Smooth muscle cell (in vitro differentiated cells): ENCODE measurements around the gene SESN1. TPM values are rescaled to one million over a fixed set of nuclear protein-coding genes. Genes with fewer than 3 reads are reported as not detected.
"Not testable (repeated sequence)": the region's sequence is repeated elsewhere in the genome, so short reads cannot be mapped to it uniquely, and the experiment has no call there.

Experiments
- DNase-seq: peaks from one replicate; lab custom pipeline; 2025; ENCODE audit not compliant: unreplicated experiment; lab: John Stamatoyannopoulos, UW
- H2AFZ ChIP-seq: fragments of 200-600 bp; sonication (generic); 2 replicates; pipeline ENCODE4 v1.6.0; 2016; ENCODE audit warnings: antibody characterized with exemption, low read depth, mild to moderate bottlenecking
- H3F3A ChIP-seq: fragments of 200-600 bp; sonication (generic); 2 replicates; pipeline ENCODE4 v1.6.0; 2017; ENCODE audit warnings: antibody characterized with exemption, low read depth
- H3K27ac ChIP-seq: fragments of 200-600 bp; sonication (generic); 2 replicates; pipeline ENCODE4 v1.5.1; 2016; ENCODE audit warnings: low read depth, mild to moderate bottlenecking
- H3K27me3 ChIP-seq: fragments of 200-600 bp; sonication (generic); 2 replicates; pipeline ENCODE4 v1.6.1; 2016; ENCODE audit warnings: low read depth, mild to moderate bottlenecking
- H3K36me3 ChIP-seq: fragments of 200-600 bp; sonication (generic); 2 replicates; pipeline ENCODE4 v1.5.1; 2016; ENCODE audit warnings: low read depth
- H3K4me1 ChIP-seq: fragments of 200-600 bp; sonication (generic); 2 replicates; pipeline ENCODE4 v1.5.1; 2016; ENCODE audit warnings: low read depth
- H3K4me2 ChIP-seq: fragments of 200-600 bp; sonication (generic); 2 replicates; pipeline ENCODE4 v1.6.0; 2016; ENCODE audit warnings: mild to moderate bottlenecking
- H3K4me3 ChIP-seq: fragments of 200-600 bp; sonication (generic); 2 replicates; pipeline ENCODE4 v1.5.1; 2016; ENCODE audit warnings: mild to moderate bottlenecking
- H3K79me2 ChIP-seq: fragments of 200-600 bp; sonication (generic); 2 replicates; pipeline ENCODE4 v1.6.0; 2016; ENCODE audit warnings: low read depth, mild to moderate bottlenecking
- H3K9ac ChIP-seq: fragments of 200-600 bp; sonication (generic); 2 replicates; pipeline ENCODE4 v1.6.0; 2016; ENCODE audit warnings: low read depth
- H3K9me3 ChIP-seq: fragments of 200-600 bp; sonication (generic); replicated peaks from 2 replicates; pipeline ENCODE4 v1.5.1; 2016; ENCODE audit warnings: low read depth
- H4K20me1 ChIP-seq: fragments of 200-600 bp; sonication (generic); 2 replicates; pipeline ENCODE4 v1.6.0; 2016; ENCODE audit warnings: low read depth
- WGBS: methylation state at CpG from one replicate; pipeline ENCODE4 v1.1.7; 2016; ENCODE audit warnings: low lambda C conversion rate; 5-methylcytosine and 5-hydroxymethylcytosine counted together
- polyA plus RNA-seq: library from polyadenylated mRNA; unstranded; fragments of >200 nt; fragmentation: Nextera tagmentation; extraction: Ambion mirVana; gene quantifications from 2 replicates; pipeline ENCODE4 v1.2.1, GENCODE V29; 2016
- total RNA-seq: library from RNA; depleted of rRNA; stranded (reverse); fragments of >200 nt; gene quantifications from 2 replicates; pipeline ENCODE4 v1.2.3, GENCODE V29; 2014
- TF ChIP-seq, protein P1 (sequence below): fragments of 200-600 bp; sonication (generic); IDR thresholded peaks from 2 replicates; pipeline ENCODE4 v1.5.1; 2017; ENCODE audit warnings: borderline replicate concordance, mild to moderate bottlenecking, antibody characterized with exemption; ENCODE audit not compliant: insufficient read depth, poor library complexity, severe bottlenecking

SESN1 gene
- total and polyA plus RNA-seq, 2 experiments from 2014 or later: 24.1 to 38.7 TPM

DNA sequence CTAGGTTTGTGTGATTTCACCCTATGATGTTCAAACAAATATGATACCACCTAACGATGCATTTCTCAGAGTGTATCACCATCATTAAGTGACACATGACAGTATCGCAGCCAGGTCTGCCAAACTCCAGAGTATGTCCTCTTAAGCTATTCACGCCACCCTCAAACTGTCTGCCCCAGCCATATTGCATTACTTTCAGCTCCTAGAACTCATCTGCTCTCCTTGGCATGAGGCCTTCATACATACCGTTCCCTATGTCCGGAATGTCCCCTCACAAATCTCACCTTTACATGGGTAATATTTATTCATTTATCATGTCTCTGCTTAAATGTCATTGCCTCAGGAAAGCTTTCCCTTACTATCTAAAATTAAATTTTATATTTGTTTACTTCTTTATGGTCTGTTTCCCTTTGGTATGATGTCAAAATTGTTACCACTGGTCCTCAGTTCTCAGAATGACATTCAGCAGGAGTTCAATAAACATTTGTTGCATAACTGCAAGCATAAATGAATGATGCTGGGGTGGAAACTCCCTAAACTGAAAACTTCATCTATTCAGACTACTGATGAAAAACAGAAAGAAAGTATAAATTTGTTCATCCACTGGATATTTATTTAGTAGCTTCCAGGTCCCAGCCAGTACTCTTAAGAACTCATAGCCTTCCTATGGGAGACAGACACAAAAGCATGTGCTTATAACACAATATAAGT lies 3.2 kb downstream of the SESN1 start:
- Histone ChIP-seq H3K4me1 (peaks cover 28% of the 10 kb centered on the region), H4K20me1 (peaks cover 16% of the 10 kb centered on the region), H3F3A (no peaks in the 10 kb centered on the region), H3K9ac (no peak overlapping the region), H3K27me3 (no peaks in the 10 kb centered on the region), H3K36me3 (no peaks in the 10 kb centered on the region), H3K4me2 (peak overlapping the region; percentile 99), H2AFZ (no peak overlapping the region), H3K9me3 (no peaks in the 10 kb centered on the region), H3K4me3 (peak overlapping the region; percentile 77), H3K27ac (no peak overlapping the region), H3K79me2 (peaks cover 64% of the 10 kb centered on the region)
- 97% methylated on average over 5 of the region's 5 CpGs for WGBS
- TF ChIP-seq, protein P1, sequence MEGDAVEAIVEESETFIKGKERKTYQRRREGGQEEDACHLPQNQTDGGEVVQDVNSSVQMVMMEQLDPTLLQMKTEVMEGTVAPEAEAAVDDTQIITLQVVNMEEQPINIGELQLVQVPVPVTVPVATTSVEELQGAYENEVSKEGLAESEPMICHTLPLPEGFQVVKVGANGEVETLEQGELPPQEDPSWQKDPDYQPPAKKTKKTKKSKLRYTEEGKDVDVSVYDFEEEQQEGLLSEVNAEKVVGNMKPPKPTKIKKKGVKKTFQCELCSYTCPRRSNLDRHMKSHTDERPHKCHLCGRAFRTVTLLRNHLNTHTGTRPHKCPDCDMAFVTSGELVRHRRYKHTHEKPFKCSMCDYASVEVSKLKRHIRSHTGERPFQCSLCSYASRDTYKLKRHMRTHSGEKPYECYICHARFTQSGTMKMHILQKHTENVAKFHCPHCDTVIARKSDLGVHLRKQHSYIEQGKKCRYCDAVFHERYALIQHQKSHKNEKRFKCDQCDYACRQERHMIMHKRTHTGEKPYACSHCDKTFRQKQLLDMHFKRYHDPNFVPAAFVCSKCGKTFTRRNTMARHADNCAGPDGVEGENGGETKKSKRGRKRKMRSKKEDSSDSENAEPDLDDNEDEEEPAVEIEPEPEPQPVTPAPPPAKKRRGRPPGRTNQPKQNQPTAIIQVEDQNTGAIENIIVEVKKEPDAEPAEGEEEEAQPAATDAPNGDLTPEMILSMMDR: no peak
- DNase-seq: no peak

DNA sequence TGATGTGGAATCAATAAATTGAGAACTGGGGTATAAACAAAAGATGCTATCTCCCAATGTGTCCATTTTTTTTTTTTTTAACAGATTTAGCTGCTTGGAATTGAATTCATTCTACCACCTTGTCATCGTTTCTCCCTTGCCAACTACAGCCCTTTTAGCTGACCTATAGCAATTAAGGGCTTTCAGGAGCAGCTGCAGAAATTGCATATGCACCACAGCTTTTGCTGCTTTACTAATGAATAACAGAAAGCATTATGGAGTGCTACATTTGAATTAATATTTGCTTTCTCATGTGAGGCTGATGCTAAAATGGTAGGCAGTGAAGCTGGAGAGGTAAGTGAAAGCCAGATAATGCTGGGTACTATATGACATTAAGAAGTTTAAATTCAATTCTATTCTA lies 5.7 kb downstream of the SESN1 start:
- 87% methylated on average over 1 of the region's 1 CpG for WGBS
- no peak overlapping the region for H3K9ac ChIP-seq
- H3K4me2 ChIP-seq: no peak overlapping the region
- H3K27me3 ChIP-seq: no peaks in the 10 kb centered on the region
- no peaks in the 10 kb centered on the region for H3K9me3 ChIP-seq
- H4K20me1 ChIP-seq: peaks cover 16% of the 10 kb centered on the region
- H3K4me1 ChIP-seq: peaks cover 21% of the 10 kb centered on the region
- H3K27ac ChIP-seq: no peak overlapping the region
- H2AFZ ChIP-seq: no peak overlapping the region
- no peaks in the 10 kb centered on the region for H3K36me3 ChIP-seq
- H3K4me3 ChIP-seq: no peak overlapping the region
- peaks cover 66% of the 10 kb centered on the region for H3K79me2 ChIP-seq
- DNase-seq: no peak
- H3F3A ChIP-seq: no peaks in the 10 kb centered on the region
- TF ChIP-seq, protein P1: no peak

DNA sequence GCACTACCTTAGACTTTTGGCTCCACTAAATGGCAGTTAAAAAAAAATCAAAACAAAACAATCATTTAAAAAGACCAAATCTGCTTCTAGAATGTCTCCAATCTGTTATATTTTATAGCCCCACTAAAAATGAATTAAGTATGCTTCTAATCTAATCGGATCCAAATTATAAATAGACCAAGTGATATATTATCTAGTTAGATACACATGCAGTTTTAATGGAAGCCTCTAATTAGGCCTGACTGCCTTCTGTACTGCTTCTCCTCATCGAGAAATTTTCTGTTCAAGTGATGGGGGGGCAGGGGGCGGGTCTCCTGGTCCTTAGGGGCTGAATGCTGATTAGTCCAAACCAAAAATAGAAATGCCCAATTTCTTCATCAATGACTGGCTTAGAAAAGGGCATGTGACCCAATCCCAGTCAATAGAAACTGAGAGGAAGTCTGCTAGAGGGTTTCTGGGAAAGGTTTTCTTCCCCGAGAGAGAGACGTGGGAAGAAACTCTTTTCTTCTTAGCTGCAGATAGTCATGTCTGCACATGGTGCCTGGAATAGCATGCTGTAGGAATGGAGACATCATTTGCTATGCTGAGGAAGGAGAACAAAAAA lies 6.9 kb downstream of the SESN1 start:
- H3K9ac ChIP-seq: no peak overlapping the region
- peaks cover 13% of the 10 kb centered on the region for H3K4me1 ChIP-seq
- H3F3A ChIP-seq: no peaks in the 10 kb centered on the region
- WGBS: 88% methylated on average over 5 of the region's 5 CpGs
- no peak overlapping the region for H3K4me2 ChIP-seq
- TF ChIP-seq, protein P1: no peak
- no peak overlapping the region for H3K27ac ChIP-seq
- H3K79me2 ChIP-seq: peaks cover 59% of the 10 kb centered on the region
- H3K36me3 ChIP-seq: no peaks in the 10 kb centered on the region
- no peak for DNase-seq
- no peak overlapping the region for H2AFZ ChIP-seq
- H3K27me3 ChIP-seq: no peaks in the 10 kb centered on the region
- no peak overlapping the region for H3K4me3 ChIP-seq
- H3K9me3 ChIP-seq: no peaks in the 10 kb centered on the region
- H4K20me1 ChIP-seq: peaks cover 13% of the 10 kb centered on the region

DNA sequence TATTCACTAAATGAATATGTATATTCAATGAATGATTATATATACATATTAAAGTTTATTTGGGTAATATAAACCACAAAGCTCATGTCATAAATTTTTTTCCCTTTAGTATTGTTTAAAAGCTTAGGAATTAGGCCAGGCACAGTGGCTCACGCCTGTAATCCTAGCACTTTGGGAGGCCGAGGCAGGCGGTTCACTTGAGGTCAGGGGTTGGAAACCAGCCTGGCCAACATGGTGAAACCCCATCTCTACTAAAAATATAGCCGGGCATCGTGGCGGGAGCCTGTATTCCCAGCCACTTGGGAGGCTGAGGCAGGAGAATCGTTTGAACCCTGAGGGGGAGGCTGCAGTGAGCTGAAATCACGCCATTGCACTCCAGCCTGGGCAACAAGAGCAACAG lies 10.5 kb downstream of the SESN1 start:
- not testable (repeated sequence) for H2AFZ ChIP-seq, H4K20me1 ChIP-seq, H3K27me3 ChIP-seq, H3F3A ChIP-seq, H3K4me2 ChIP-seq, H3K9ac ChIP-seq, H3K9me3 ChIP-seq, H3K36me3 ChIP-seq, H3K4me3 ChIP-seq, DNase-seq, H3K27ac ChIP-seq, H3K4me1 ChIP-seq
- peaks cover 33% of the 10 kb centered on the region for H3K79me2 ChIP-seq
- WGBS: 96% methylated on average over 8 of the region's 8 CpGs
